HepG2 (cell line): ENCODE data around the gene TK1. TPM values are rescaled to one million over a fixed set of nuclear protein-coding genes. Genes with fewer than 3 reads are reported as not detected.
A peak's percentile ranks its signal among the peaks of the same experiment; 100 is the strongest.

Experiments
- CREB1 ChIP-seq, 2 experiments: fragments of 450-650 bp in 1 of 2; IDR thresholded peaks; 2 replicates each; pipeline ENCODE4 v1.6.1; 2016 to 2017; ENCODE audit warnings: control low read depth in 1 of 2, mild to moderate bottlenecking in 1 of 2, missing compliant biosample characterization in 1 of 2, missing genetic modification characterization in 1 of 2
- ELF3 ChIP-seq: IDR thresholded peaks from 2 replicates; pipeline ENCODE4 v1.6.1; 2016; ENCODE audit warnings: missing genetic modification reagents, missing compliant biosample characterization
- FOXC1 ChIP-seq: sonication (generic); formaldehyde crosslinking; IDR thresholded peaks from 2 replicates; pipeline ENCODE4 v1.8.0; 2022; ENCODE audit warnings: mild to moderate bottlenecking, missing genetic modification reagents, borderline replicate concordance
- GTF2F1 ChIP-seq: fragments of 150-350 bp; IDR thresholded peaks from 2 replicates; pipeline ENCODE4 v1.6.1; 2014; ENCODE audit warnings: low read length
- GZF1 ChIP-seq: sonication (generic); formaldehyde crosslinking; IDR thresholded peaks from 2 replicates; pipeline ENCODE4 v1.5.1; 2020; ENCODE audit warnings: mild to moderate bottlenecking, missing genetic modification reagents
- HDAC6 ChIP-seq: fragments of 200-600 bp; sonication (generic); IDR thresholded peaks from 2 replicates; pipeline ENCODE4 v1.7.0; 2017; ENCODE audit warnings: mild to moderate bottlenecking, antibody characterized with exemption, low read length, low read depth
- HNRNPLL ChIP-seq: fragments of 200-400 bp; formaldehyde crosslinking; IDR thresholded peaks from 2 replicates; pipeline ENCODE4 v1.6.1; 2017; ENCODE audit warnings: mild to moderate bottlenecking, low read depth, low read length; ENCODE audit not compliant: poor library complexity, severe bottlenecking
- HOXA3 ChIP-seq: sonication (generic); formaldehyde crosslinking; IDR thresholded peaks from 2 replicates; pipeline ENCODE4 v1.5.0; 2020; ENCODE audit warnings: missing genetic modification reagents
- KMT2A ChIP-seq: sonication (generic); formaldehyde crosslinking; IDR thresholded peaks from 2 replicates; pipeline ENCODE4 v1.4.0; 2020; ENCODE audit warnings: missing genetic modification reagents
- MAFF ChIP-seq: IDR thresholded peaks from 2 replicates; pipeline ENCODE4 v1.6.1; 2011; ENCODE audit warnings: low read depth, low read length, improper control_type of control experiment
- MTA1 ChIP-seq: sonication (generic); formaldehyde crosslinking; IDR thresholded peaks from 2 replicates; pipeline ENCODE4 v1.4.0; 2020; ENCODE audit warnings: missing genetic modification reagents, mild to moderate bottlenecking, borderline replicate concordance
- NONO ChIP-seq, 2 experiments: fragments of 450-650 bp in 1 of 2; sonication (generic) in 1 of 2; formaldehyde crosslinking in 1 of 2; IDR thresholded peaks in 1 of 2; conservative IDR thresholded peaks in 1 of 2; 2 replicates each; pipeline versions ENCODE4 v1.6.1 to v1.8.0; 2017 to 2022; ENCODE audit warnings: mild to moderate bottlenecking in 1 of 2, missing genetic modification reagents in 1 of 2, moderate library complexity in 1 of 2
- SETDB1 ChIP-seq: sonication (generic); formaldehyde crosslinking; IDR thresholded peaks from 2 replicates; pipeline ENCODE4 v1.5.1; 2020; ENCODE audit warnings: missing genetic modification reagents, mild to moderate bottlenecking, borderline replicate concordance
- TEAD3 ChIP-seq: optimal IDR thresholded peaks from 2 replicates; pipeline ENCODE3; 2016; ENCODE audit warnings: borderline replicate concordance
- XBP1 ChIP-seq: sonication (generic); formaldehyde crosslinking; IDR thresholded peaks from 2 replicates; pipeline ENCODE4 v1.5.0; 2020; ENCODE audit warnings: missing genetic modification reagents
- ZBED4 ChIP-seq: sonication (generic); formaldehyde crosslinking; IDR thresholded peaks from 2 replicates; pipeline ENCODE4 v1.4.0; 2020; ENCODE audit warnings: missing genetic modification reagents, borderline replicate concordance
- ZFYVE20 ChIP-seq: sonication (generic); formaldehyde crosslinking; IDR thresholded peaks from 2 replicates; pipeline ENCODE4 v1.8.0; 2023; ENCODE audit warnings: low read depth, mild to moderate bottlenecking, moderate library complexity, missing genetic modification reagents, borderline replicate concordance
- ZMYM3 ChIP-seq: sonication (generic); formaldehyde crosslinking; IDR thresholded peaks from 2 replicates; pipeline ENCODE4 v1.5.1; 2020; ENCODE audit warnings: mild to moderate bottlenecking, missing genetic modification reagents
- ZNF205 ChIP-seq: IDR thresholded peaks from 2 replicates; pipeline ENCODE4 v1.6.1; 2018; ENCODE audit warnings: missing biosample characterization, missing genetic modification reagents
- ZNF552 ChIP-seq: sonication (generic); formaldehyde crosslinking; IDR thresholded peaks from 2 replicates; pipeline ENCODE4 v1.9.0; 2022; ENCODE audit warnings: missing genetic modification reagents, mild to moderate bottlenecking, borderline replicate concordance
- ZNF589 ChIP-seq: sonication (generic); formaldehyde crosslinking; conservative IDR thresholded peaks from 2 replicates; pipeline ENCODE4 v1.8.0; 2022; ENCODE audit warnings: mild to moderate bottlenecking, moderate library complexity, missing genetic modification reagents
- ZNF629 ChIP-seq: sonication (generic); formaldehyde crosslinking; conservative IDR thresholded peaks from 2 replicates; pipeline ENCODE4 v1.5.0; 2020; ENCODE audit warnings: missing genetic modification reagents
- ZNF710 ChIP-seq: sonication (generic); formaldehyde crosslinking; IDR thresholded peaks from 2 replicates; pipeline ENCODE4 v1.5.0; 2020; ENCODE audit warnings: mild to moderate bottlenecking, missing genetic modification reagents, borderline replicate concordance
- polyA plus RNA-seq, 8 experiments: library from polyadenylated mRNA; depleted of rRNA in 3 of 8; stranded (reverse) in 7 of 8; unstranded in 1 of 8; fragments of >200 nt; fragmentation: Illumina TruSeq in 4 of 8; extraction: Trizol in 4 of 8; gene quantifications; 2 replicates each; pipeline versions ENCODE4 v1.2.1 to v1.2.3, GENCODE V29; 2011 to 2016; ENCODE audit warnings: low read depth in 4 of 8, missing spikeins in 1 of 8, mixed read lengths in 1 of 8; ENCODE audit not compliant: insufficient read depth in 1 of 8
- total RNA-seq, 5 experiments: library from RNA; depleted of rRNA; stranded (reverse); fragments of >200 nt; fragmentation: Illumina TruSeq; extraction: Trizol; gene quantifications; 2 replicates each; pipeline ENCODE4 v1.2.3, GENCODE V29; 2016; ENCODE audit warnings: low read depth in 1 of 5

The TK1 gene
- total and polyA plus RNA-seq, 2 of the 13 experiments (the other 11 are each of a cell fraction or from before 2014, with no cell fraction given) = 45.0 to 96.0 TPM

- no peak for TF ChIP-seq SETDB1 (CRISPR knock-in tag)
- TF ChIP-seq GZF1 (CRISPR knock-in tag) = no peak
- no peak for TF ChIP-seq MAFF
- peak; percentile 34; the same call in 1 of the 2 replicates for TF ChIP-seq MTA1 (CRISPR knock-in tag)
- TF ChIP-seq TEAD3 (CRISPR knock-in tag) = peak; percentile 66
- TF ChIP-seq ZNF589 (CRISPR knock-in tag) = no peak
- peak; percentile 99 for TF ChIP-seq ZNF629 (CRISPR knock-in tag)
- TF ChIP-seq ZNF205 (CRISPR knock-in tag) = 0 out of 2 replicates have a peak, but pooled peaks have one; percentile 31
- TF ChIP-seq HOXA3 (CRISPR knock-in tag) = peak; percentile 35; the same call in 1 of the 2 replicates
- TF ChIP-seq FOXC1 (CRISPR knock-in tag) = peak; percentile 74; the same call in 1 of the 2 replicates
- peak; percentile 85; the same call in 1 of the 2 replicates for TF ChIP-seq ZBED4 (CRISPR knock-in tag)
- peak; percentile 44; the same call in 1 of the 2 replicates for TF ChIP-seq KMT2A (CRISPR knock-in tag)
- TF ChIP-seq ZMYM3 (CRISPR knock-in tag) = peak; percentile 94
- peak; percentile 23; the same call in 1 of the 2 replicates for TF ChIP-seq ELF3 (CRISPR knock-in tag)
- no peak for TF ChIP-seq CREB1 (IDR thresholded peaks at IDR 0.05)
- TF ChIP-seq CREB1 (CRISPR knock-in tag; IDR thresholded peaks at IDR 0.05) = no peak
- peak; percentile 31; the same call in 1 of the 2 replicates for TF ChIP-seq ZNF710 (CRISPR knock-in tag)
- no peak for TF ChIP-seq HDAC6
- no peak for TF ChIP-seq XBP1
- TF ChIP-seq GTF2F1 = no peak
- TF ChIP-seq ZFYVE20 (CRISPR knock-in tag) = no peak
- TF ChIP-seq ZNF552 (CRISPR knock-in tag) = no peak
- no peak for TF ChIP-seq NONO (IDR thresholded peaks at IDR 0.05)
- TF ChIP-seq NONO (CRISPR knock-in tag; conservative IDR thresholded peaks at IDR 0.05) = 0 out of 2 replicates have a peak, but pooled peaks have one; percentile 18
- peak; percentile 37 for TF ChIP-seq HNRNPLL
Measured at GRCh38 chr17:78133971-78134898, 52.6 kb downstream of the TK1 start (continued).
